HG02852 (cell line): ENCODE measurements around the gene FOXD3.

Experiments used
- ATAC-seq: cut with Tn5 transposase; IDR thresholded peaks from one replicate; pipeline ENCODE4 v1.9.1; 2021; ENCODE audit warnings: mild to moderate bottlenecking, moderate library complexity; ENCODE audit not compliant: unreplicated experiment

Gene FOXD3

GRCh38 chr1:63320022-63320721, 2.2 kb upstream of the FOXD3 start:
- ATAC-seq, result no peak

- no peak for ATAC-seq
Measured at GRCh38 chr1:63321066-63321784, 1.1 kb upstream of the FOXD3 start.

- peak; percentile 24 for ATAC-seq
Measured at GRCh38 chr1:63321785-63322113, 618 bp upstream of the FOXD3 start.

- ATAC-seq, result no peak
Measured at GRCh38 chr1:63322944-63323864, 837 bp downstream of the FOXD3 start.

DNA sequence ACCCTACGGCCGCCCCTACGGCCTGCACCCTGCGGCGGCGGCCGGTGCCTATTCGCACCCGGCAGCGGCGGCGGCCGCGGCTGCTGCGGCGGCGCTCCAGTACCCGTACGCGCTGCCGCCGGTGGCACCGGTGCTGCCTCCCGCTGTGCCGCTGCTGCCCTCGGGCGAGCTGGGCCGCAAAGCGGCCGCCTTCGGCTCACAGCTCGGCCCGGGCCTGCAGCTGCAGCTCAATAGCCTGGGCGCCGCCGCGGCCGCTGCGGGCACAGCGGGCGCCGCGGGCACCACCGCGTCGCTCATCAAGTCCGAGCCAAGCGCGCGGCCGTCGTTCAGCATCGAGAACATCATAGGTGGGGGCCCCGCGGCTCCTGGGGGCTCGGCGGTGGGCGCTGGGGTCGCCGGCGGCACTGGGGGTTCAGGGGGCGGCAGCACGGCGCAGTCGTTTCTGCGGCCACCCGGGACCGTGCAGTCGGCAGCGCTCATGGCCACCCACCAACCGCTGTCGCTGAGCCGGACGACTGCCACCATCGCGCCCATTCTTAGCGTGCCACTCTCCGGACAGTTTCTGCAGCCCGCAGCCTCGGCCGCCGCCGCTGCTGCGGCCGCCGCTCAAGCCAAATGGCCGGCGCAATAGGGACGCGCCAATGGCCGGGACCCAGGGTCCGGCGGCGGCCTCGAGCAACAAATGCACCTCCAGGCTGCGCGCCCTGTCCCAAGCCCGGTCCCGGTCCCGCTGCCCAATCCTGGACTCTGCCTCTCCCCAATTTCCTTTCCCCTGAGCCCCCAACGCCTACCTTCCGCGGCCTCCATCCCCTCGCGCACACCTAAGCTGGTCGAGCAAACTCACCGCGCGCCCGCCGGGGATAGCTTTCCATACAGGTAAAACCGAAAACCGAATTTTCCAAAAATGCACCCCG, 1.8 kb downstream of the FOXD3 start:
- ATAC-seq, result no peak

GRCh38 chr1:63324779-63325119, 2.4 kb downstream of the FOXD3 start:
- ATAC-seq, result no peak

DNA sequence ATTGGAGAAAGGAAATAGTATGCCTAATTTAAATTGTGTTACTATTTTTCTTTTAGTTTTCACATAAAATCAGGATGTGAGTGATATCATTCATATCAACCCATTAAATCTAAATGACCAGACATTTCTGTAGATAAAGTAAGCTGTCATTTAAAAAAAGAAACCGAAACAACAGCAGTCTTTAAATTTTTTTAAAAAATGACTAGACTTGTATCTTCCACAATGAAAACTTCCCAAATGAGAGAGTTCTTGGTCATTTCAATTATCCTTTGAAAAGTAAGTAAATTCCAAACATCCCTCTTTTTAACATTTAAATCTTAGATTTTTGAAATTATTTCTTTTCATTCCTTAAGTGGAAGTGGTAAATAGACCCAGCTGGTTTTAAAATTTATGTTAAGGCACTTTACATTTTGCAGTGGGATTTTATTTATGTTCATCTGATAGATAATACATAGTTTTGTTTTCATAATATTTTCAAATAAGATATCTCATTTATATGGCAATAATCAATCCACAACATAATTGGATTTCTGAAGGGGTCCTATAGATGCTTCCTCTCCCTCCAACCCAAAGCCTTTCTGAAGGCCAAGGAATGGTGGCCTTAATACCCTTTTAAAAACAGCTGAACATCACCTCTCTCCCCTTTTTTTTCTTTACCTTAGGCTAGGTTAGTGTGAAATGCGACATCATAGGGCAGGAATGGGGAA, 3.1 kb downstream of the FOXD3 start:
- ATAC-seq, result no peak

- ATAC-seq, result no peak
Measured at GRCh38 chr1:63326106-63326472, 3.7 kb downstream of the FOXD3 start.

GRCh38 chr1:63326473-63327380, 4.4 kb downstream of the FOXD3 start:
- ATAC-seq, result no peak

DNA sequence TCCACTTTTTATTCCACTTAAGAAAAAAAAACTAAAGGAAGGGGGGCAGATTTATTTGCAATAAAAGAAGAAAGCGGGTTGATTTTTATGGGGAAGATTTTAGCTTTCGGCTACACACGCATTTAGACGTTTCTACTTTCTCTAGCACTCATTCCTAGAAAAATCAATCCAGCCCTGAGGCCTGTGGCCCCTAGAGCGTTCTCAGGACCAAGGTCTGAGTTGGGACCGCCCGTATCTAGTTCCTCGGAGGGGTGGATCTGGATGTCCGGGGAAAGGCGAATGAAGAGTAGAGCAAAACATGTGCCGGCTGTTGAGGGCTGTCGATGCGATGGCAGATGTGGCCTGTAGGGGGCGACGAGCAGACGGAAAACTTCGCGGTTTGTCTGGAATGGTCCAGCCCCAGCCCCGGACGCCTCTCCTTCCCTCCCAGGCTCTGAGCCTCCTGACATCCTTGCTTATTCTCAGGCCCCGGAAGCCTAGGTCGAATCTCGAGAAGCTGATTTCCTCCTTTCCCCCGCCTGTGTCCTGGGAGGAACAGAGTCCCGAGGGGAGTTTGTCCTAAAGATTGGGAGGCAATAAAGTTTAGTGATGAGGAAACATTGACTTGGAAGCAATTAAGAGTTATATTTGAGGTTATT, 5.2 kb downstream of the FOXD3 start:
- no peak for ATAC-seq

DNA sequence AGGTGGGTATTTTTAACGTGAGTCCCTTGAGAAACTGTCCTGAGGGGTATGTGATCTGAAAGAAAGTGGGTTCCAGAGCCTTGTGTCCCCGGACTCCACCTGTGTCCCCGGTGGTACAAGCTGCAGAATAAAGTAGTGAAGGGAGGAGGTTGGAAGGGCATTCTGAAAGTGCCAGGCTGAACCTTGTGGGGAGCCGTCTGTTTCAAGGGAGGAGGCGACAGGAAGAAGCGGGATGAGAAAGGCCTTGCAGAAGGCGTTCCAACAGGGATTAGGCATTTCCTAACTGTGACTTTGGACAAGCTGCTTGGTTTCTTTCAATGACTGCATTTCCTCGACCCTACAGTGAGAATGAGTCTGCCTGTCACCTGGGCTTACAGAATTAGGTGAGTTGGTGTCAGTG, 5.8 kb downstream of the FOXD3 start:
- ATAC-seq, result no peak

GRCh38 chr1:63328781-63329180, 6.4 kb downstream of the FOXD3 start:
- ATAC-seq, result no peak

DNA sequence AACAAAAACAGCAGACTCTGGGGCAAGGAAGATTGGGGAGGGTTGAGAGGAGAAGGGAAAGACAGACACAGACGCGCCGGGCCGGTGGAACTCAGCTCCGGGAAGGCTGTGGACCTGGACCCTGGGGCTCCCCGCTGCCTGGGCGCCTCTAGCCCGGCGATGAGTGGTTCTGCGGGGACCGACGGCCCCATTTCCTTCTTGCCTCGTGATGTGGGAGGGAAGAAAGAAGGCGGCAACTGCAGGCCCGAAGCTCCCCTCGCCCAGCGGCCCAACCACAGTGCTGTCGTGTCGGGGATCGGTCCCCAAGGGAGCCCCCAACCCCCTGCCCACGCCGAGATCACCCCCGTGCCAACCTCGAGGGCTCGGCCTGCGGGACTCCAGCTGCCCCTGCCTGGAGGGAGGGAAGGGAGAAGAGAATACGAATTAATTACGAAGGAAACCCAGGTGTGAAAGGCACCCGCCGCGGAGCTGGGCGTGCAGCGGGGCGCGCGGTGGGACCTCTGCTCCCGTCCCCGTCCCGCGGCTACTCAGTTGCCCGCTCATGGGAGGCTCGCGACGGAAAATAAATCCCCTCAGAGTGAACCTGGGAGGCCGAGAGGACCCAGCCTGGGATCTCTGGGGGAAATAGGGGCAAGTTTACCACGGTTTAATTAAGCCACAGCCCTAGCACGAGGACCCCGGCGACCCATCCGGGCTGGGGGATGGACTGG, 7.4 kb downstream of the FOXD3 start:
- ATAC-seq, result no peak

DNA sequence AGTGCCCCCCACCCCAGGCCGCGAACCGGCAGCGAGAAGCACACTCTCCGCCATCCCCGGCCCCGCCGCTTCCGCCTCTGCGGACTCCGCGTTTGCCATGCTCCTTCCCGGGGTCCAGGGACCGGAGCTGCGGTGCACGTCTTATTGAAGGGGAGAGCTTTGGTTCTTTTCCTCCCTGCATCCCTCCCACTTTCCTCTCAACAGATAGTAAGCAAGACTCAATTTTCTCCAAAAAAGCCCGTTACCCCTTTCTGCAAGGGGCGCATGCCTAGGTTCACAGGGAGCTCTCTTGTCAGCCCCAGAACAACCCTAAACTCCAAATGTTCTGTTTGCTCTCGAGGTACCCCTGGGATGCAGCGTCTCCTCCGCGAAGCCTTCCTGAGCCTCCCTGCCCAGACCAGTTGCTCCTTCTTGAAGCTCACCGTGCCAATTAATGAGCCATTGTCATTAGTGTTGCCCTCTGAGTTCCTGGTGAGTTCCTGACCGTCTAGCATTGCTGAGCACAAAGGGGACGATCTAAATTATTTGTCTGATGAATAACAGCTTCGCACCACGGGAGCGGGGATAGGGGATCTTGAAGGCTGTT, 8.1 kb downstream of the FOXD3 start:
- no peak for ATAC-seq

- no peak for ATAC-seq
Measured at GRCh38 chr1:63342402-63342801, 20.0 kb downstream of the FOXD3 start.

GRCh38 chr1:63343922-63344321, 21.6 kb downstream of the FOXD3 start:
- no peak for ATAC-seq

GRCh38 chr1:63350320-63350719, 28.0 kb downstream of the FOXD3 start:
- ATAC-seq, result no peak

GRCh38 chr1:63352736-63353135, 30.4 kb downstream of the FOXD3 start:
- ATAC-seq, result no peak
